ENCODE results near the gene TRMT61A. TPM values are rescaled to one million over a fixed set of nuclear protein-coding genes. Genes with fewer than 3 reads are reported as not detected.

The TRMT61A gene
- 1 to 10 TPM; 7.3 to 9.6 TPM for total RNA-seq

GRCh38 chr14:103528587-103529382 is at the start of gene TRMT61A:
TSS of gene TRMT61A (plus strand) at chr14:103529196. CDS start at chr14:103529979, 783 bp downstream.
- DNase-seq (peak; percentile 81), ATAC-seq (peak; percentile 82)
- Mint-ChIP-seq H3K4me1 (peaks cover 27% of the 10 kb centered on the region), H3K27ac (peak within 1 kb of the TSS; percentile 93), H3K36me3 (no peaks in the 10 kb centered on the region), H3K4me3 (peak within 1 kb of the TSS; percentile 91), H3K9me3 (ENCODE audit: low read depth) (no peaks in the 10 kb centered on the region), H3K27me3 (peaks cover 10% of the 10 kb centered on the region)
- CTCF ChIA-PET = interaction anchor here (1.2 to 3.5 kb wide), 4 partner anchors 8 to 138 kb away, joined by 3 to 22 read pairs (median 3); no protein-coding TSS in a partner anchor

- peak; percentile 51 for ATAC-seq
- peaks cover 37% of the 10 kb centered on the region for H3K36me3 Mint-ChIP-seq
- no peaks in the 10 kb centered on the region for H3K9me3 Mint-ChIP-seq (ENCODE audit: low read depth)
- H3K27me3 Mint-ChIP-seq = no peaks in the 10 kb centered on the region
- no peak for DNase-seq
- peak overlapping the region; percentile 64 for H3K27ac Mint-ChIP-seq
- H3K4me1 Mint-ChIP-seq = peaks cover 18% of the 10 kb centered on the region
- CTCF ChIA-PET = interaction anchor here (0.8 to 1.0 kb wide), 2 partner anchors 66 to 89 kb away, joined by 3 to 4 read pairs; no protein-coding TSS in a partner anchor
- no peak overlapping the region for H3K4me3 Mint-ChIP-seq
Measured at GRCh38 chr14:103480595-103480994, 48.4 kb upstream of the TRMT61A start.

GRCh38 chr14:103483600-103483999 is 45.4 kb upstream of the TRMT61A start:
- Mint-ChIP-seq H3K9me3 (ENCODE audit: low read depth) (no peaks in the 10 kb centered on the region), H3K4me1 (peaks cover 18% of the 10 kb centered on the region), H3K4me3 (no peak overlapping the region), H3K27me3 (no peaks in the 10 kb centered on the region), H3K36me3 (peaks cover 32% of the 10 kb centered on the region), H3K27ac (no peak overlapping the region)
- ATAC-seq (no peak), DNase-seq (no peak)
- CTCF ChIA-PET = no interaction called here

- no peak overlapping the region for H3K27ac Mint-ChIP-seq
- no peak for ATAC-seq
- CTCF ChIA-PET = no interaction called here
- H3K36me3 Mint-ChIP-seq = peaks cover 30% of the 10 kb centered on the region
- peaks cover 10% of the 10 kb centered on the region for H3K4me1 Mint-ChIP-seq
- no peaks in the 10 kb centered on the region for H3K27me3 Mint-ChIP-seq
- no peak overlapping the region for H3K4me3 Mint-ChIP-seq
- DNase-seq = no peak
- no peaks in the 10 kb centered on the region for H3K9me3 Mint-ChIP-seq (ENCODE audit: low read depth)
Measured at GRCh38 chr14:103485504-103485903, 43.5 kb upstream of the TRMT61A start.

- no peak overlapping the region for H3K27ac Mint-ChIP-seq
- no peaks in the 10 kb centered on the region for H3K9me3 Mint-ChIP-seq (ENCODE audit: low read depth)
- CTCF ChIA-PET = interaction anchor here (1.2 kb wide), 1 partner anchor 97 kb away, joined by 5 read pairs; no protein-coding TSS in a partner anchor
- no peaks in the 10 kb centered on the region for H3K27me3 Mint-ChIP-seq
- no peak for DNase-seq
- H3K4me1 Mint-ChIP-seq = no peaks in the 10 kb centered on the region
- ATAC-seq = no peak
- H3K36me3 Mint-ChIP-seq = peaks cover 28% of the 10 kb centered on the region
- H3K4me3 Mint-ChIP-seq = no peak overlapping the region
Measured at GRCh38 chr14:103488071-103488470, 40.9 kb upstream of the TRMT61A start.

GRCh38 chr14:103488960-103489359 is 40.0 kb upstream of the TRMT61A start:
- CTCF ChIA-PET = no interaction called here
- Mint-ChIP-seq H3K4me1 (no peaks in the 10 kb centered on the region), H3K4me3 (no peak overlapping the region), H3K9me3 (ENCODE audit: low read depth) (no peaks in the 10 kb centered on the region), H3K27me3 (no peaks in the 10 kb centered on the region), H3K27ac (no peak overlapping the region), H3K36me3 (peaks cover 26% of the 10 kb centered on the region)
- ATAC-seq = no peak
- no peak for DNase-seq

GRCh38 chr14:103489621-103490020 is 39.4 kb upstream of the TRMT61A start:
- Mint-ChIP-seq H3K27me3 (no peaks in the 10 kb centered on the region), H3K4me1 (no peaks in the 10 kb centered on the region), H3K36me3 (peaks cover 26% of the 10 kb centered on the region), H3K9me3 (ENCODE audit: low read depth) (no peaks in the 10 kb centered on the region), H3K4me3 (no peak overlapping the region), H3K27ac (no peak overlapping the region)
- ATAC-seq = no peak
- CTCF ChIA-PET = no interaction called here
- DNase-seq = no peak

GRCh38 chr14:103491691-103492090 is 37.3 kb upstream of the TRMT61A start:
- H3K4me1 Mint-ChIP-seq = no peaks in the 10 kb centered on the region
- H3K4me3 Mint-ChIP-seq = no peak overlapping the region
- DNase-seq = no peak
- peak overlapping the region; percentile 35 for H3K27ac Mint-ChIP-seq
- H3K36me3 Mint-ChIP-seq = peaks cover 25% of the 10 kb centered on the region
- no peaks in the 10 kb centered on the region for H3K27me3 Mint-ChIP-seq
- ATAC-seq = no peak
- CTCF ChIA-PET = interaction anchor here (1.3 kb wide), 1 partner anchor 27 kb away, joined by 5 read pairs; no protein-coding TSS in a partner anchor
- H3K9me3 Mint-ChIP-seq (ENCODE audit: low read depth) = no peaks in the 10 kb centered on the region

- H3K36me3 Mint-ChIP-seq = peaks cover 25% of the 10 kb centered on the region
- no peaks in the 10 kb centered on the region for H3K4me1 Mint-ChIP-seq
- ATAC-seq (no peak), DNase-seq (no peak)
- CTCF ChIA-PET = interaction anchor here (0.6 to 1.3 kb wide), 2 partner anchors 27 to 72 kb away, joined by 3 to 5 read pairs; no protein-coding TSS in a partner anchor
- no peaks in the 10 kb centered on the region for H3K27me3 Mint-ChIP-seq
- no peaks in the 10 kb centered on the region for H3K9me3 Mint-ChIP-seq (ENCODE audit: low read depth)
- no peak overlapping the region for H3K27ac Mint-ChIP-seq
- H3K4me3 Mint-ChIP-seq = no peak overlapping the region
Measured at GRCh38 chr14:103492156-103492925, 36.7 kb upstream of the TRMT61A start.

- H3K36me3 Mint-ChIP-seq = peaks cover 24% of the 10 kb centered on the region
- no peak overlapping the region for H3K27ac Mint-ChIP-seq
- H3K27me3 Mint-ChIP-seq = no peaks in the 10 kb centered on the region
- H3K9me3 Mint-ChIP-seq (ENCODE audit: low read depth) = no peaks in the 10 kb centered on the region
- no peak overlapping the region for H3K4me3 Mint-ChIP-seq
- H3K4me1 Mint-ChIP-seq = peaks cover 5% of the 10 kb centered on the region
- CTCF ChIA-PET = no interaction called here
- no peak for DNase-seq
- no peak for ATAC-seq
Measured at GRCh38 chr14:103495854-103496253, 33.1 kb upstream of the TRMT61A start.

GRCh38 chr14:103496776-103497175 is 32.2 kb upstream of the TRMT61A start:
- Mint-ChIP-seq H3K4me1 (peaks cover 5% of the 10 kb centered on the region), H3K9me3 (ENCODE audit: low read depth) (no peaks in the 10 kb centered on the region), H3K4me3 (no peak overlapping the region), H3K36me3 (peaks cover 17% of the 10 kb centered on the region), H3K27ac (no peak overlapping the region), H3K27me3 (no peaks in the 10 kb centered on the region)
- CTCF ChIA-PET = no interaction called here
- DNase-seq (no peak), ATAC-seq (no peak)

GRCh38 chr14:103499709-103500108 is 29.3 kb upstream of the TRMT61A start:
- H3K36me3 Mint-ChIP-seq = peaks cover 26% of the 10 kb centered on the region
- CTCF ChIA-PET = interaction anchor here (0.8 to 2.4 kb wide), 14 partner anchors 9 to 237 kb away, joined by 3 to 9 read pairs (median 3); no protein-coding TSS in a partner anchor
- H3K4me1 Mint-ChIP-seq = peaks cover 5% of the 10 kb centered on the region
- DNase-seq (no peak), ATAC-seq (peak; percentile 35)
- no peaks in the 10 kb centered on the region for H3K27me3 Mint-ChIP-seq
- H3K9me3 Mint-ChIP-seq (ENCODE audit: low read depth) = no peaks in the 10 kb centered on the region
- H3K4me3 Mint-ChIP-seq = no peak overlapping the region
- no peak overlapping the region for H3K27ac Mint-ChIP-seq

- Mint-ChIP-seq H3K27me3 (no peaks in the 10 kb centered on the region), H3K4me3 (no peak overlapping the region), H3K27ac (no peak overlapping the region), H3K9me3 (ENCODE audit: low read depth) (no peaks in the 10 kb centered on the region), H3K36me3 (peaks cover 32% of the 10 kb centered on the region), H3K4me1 (peaks cover 5% of the 10 kb centered on the region)
- CTCF ChIA-PET = interaction anchor here (0.6 to 2.4 kb wide), 13 partner anchors 9 to 237 kb away, joined by 3 to 9 read pairs (median 4); no protein-coding TSS in a partner anchor
- ATAC-seq (peak; percentile 95), DNase-seq (peak; percentile 84)
Measured at GRCh38 chr14:103500148-103500990, 28.6 kb upstream of the TRMT61A start.

All from activated CD8-positive, alpha-beta memory T cell treated with anti-CD3 and anti-CD28 coated beads, Interleukin-2, amount 10 ng/mL, durations not matched to agents 7 days and 5 days (primary cell).